K562 (cell line): Measurements from ENCODE around the gene SRP72. TPM values are rescaled to one million over a fixed set of nuclear protein-coding genes. Genes with fewer than 3 reads are reported as not detected.

Experiments used
- CEBPG ChIP-seq, 3 experiments: fragments of 200-800 bp in 1 of 3; sonication (Bioruptor generic) in 1 of 3; sonication (generic) in 1 of 3; formaldehyde crosslinking in 1 of 3; IDR thresholded peaks in 2 of 3; conservative IDR thresholded peaks in 1 of 3; 2 replicates each; pipeline versions ENCODE4 v1.6.1 to v1.8.0; 2016 to 2022; ENCODE audit warnings: missing compliant biosample characterization in 2 of 3, missing genetic modification characterization in 2 of 3, mild to moderate bottlenecking in 1 of 3, missing genetic modification reagents in 1 of 3
- DPF2 ChIP-seq: fragments of 450-650 bp; IDR thresholded peaks from 2 replicates; pipeline ENCODE4 v1.6.1; 2016
- ESRRA ChIP-seq: fragments of 450-650 bp; IDR thresholded peaks from 2 replicates; pipeline ENCODE4 v1.6.1; 2014; ENCODE audit warnings: low read depth, mild to moderate bottlenecking, moderate library complexity, borderline replicate concordance
- MAFF ChIP-seq: IDR thresholded peaks from 2 replicates; pipeline ENCODE4 v1.6.1; 2012; ENCODE audit warnings: low read length, improper control_type of control experiment
- MYC ChIP-seq, 2 experiments: fragments of 250-450 bp in 1 of 2; sonication (Bioruptor Pico) in 1 of 2; IDR thresholded peaks; 2 replicates each; pipeline versions ENCODE4 v1.5.1 to v1.6.1; 2012 to 2021; ENCODE audit warnings: low read depth in 2 of 2, borderline replicate concordance in 1 of 2, improper control_type of control experiment in 1 of 2, low read length in 1 of 2, mild to moderate bottlenecking in 1 of 2, moderate library complexity in 1 of 2
- NCOA6 ChIP-seq: fragments of 450-650 bp; IDR thresholded peaks from 2 replicates; pipeline ENCODE4 v1.6.1; 2017; ENCODE audit warnings: mild to moderate bottlenecking
- NR1H2 ChIP-seq: sonication (generic); formaldehyde crosslinking; IDR thresholded peaks from 2 replicates; pipeline ENCODE4 v1.4.0; 2020; ENCODE audit warnings: mild to moderate bottlenecking, missing genetic modification reagents
- PHB2 ChIP-seq: fragments of 450-650 bp; IDR thresholded peaks from 2 replicates; pipeline ENCODE4 v1.6.1; 2017; ENCODE audit warnings: low read depth
- PHF20 ChIP-seq: fragments of 450-650 bp; IDR thresholded peaks from 2 replicates; pipeline ENCODE4 v1.6.1; 2018; ENCODE audit not compliant: partially characterized antibody
- POLR2A ChIP-seq: fragments of 450-650 bp; conservative IDR thresholded peaks from 2 replicates; pipeline ENCODE4 v1.6.1; 2016
- RAD51 ChIP-seq: fragments of 450-650 bp; IDR thresholded peaks from 2 replicates; pipeline ENCODE4 v1.7.1; 2016; ENCODE audit warnings: low read depth, mild to moderate bottlenecking, borderline replicate concordance
- RBBP5 ChIP-seq: fragments of 200-600 bp; sonication (generic); IDR thresholded peaks from 2 replicates; pipeline ENCODE4 v1.6.1; 2012; ENCODE audit warnings: borderline replicate concordance, mild to moderate bottlenecking, low read length, control low read depth, inconsistent platforms; ENCODE audit not compliant: insufficient read depth, poor library complexity, severe bottlenecking
- TRIM28 ChIP-seq: fragments of 450-650 bp; IDR thresholded peaks from 2 replicates; pipeline ENCODE4 v1.6.1; 2017
- YBX1 ChIP-seq: fragments of 450-650 bp; IDR thresholded peaks from 2 replicates; pipeline ENCODE4 v1.7.1; 2016; ENCODE audit warnings: mild to moderate bottlenecking
- ZBTB33 ChIP-seq: sonication (generic); formaldehyde crosslinking; IDR thresholded peaks from 2 replicates; pipeline ENCODE4 v1.8.1; 2023; ENCODE audit warnings: mild to moderate bottlenecking, missing genetic modification reagents
- ZNF224 ChIP-seq: sonication (generic); formaldehyde crosslinking; IDR thresholded peaks from 2 replicates; pipeline ENCODE4 v1.8.0; 2022; ENCODE audit warnings: mild to moderate bottlenecking, missing genetic modification reagents
- ZNF232 ChIP-seq: sonication (generic); formaldehyde crosslinking; IDR thresholded peaks from 2 replicates; pipeline ENCODE4 v1.8.0; 2022; ENCODE audit warnings: mild to moderate bottlenecking, missing genetic modification reagents
- polyA plus RNA-seq, 8 experiments: library from polyadenylated mRNA; depleted of rRNA in 4 of 8; stranded (reverse) in 5 of 8; unstranded in 3 of 8; fragments of >200 nt; fragmentation: Nextera tagmentation in 2 of 8; fragmentation: Illumina TruSeq in 1 of 8; extraction: Ambion mirVana in 2 of 8; extraction: Trizol in 1 of 8; gene quantifications; 2 replicates each; pipeline versions ENCODE4 v1.2.1 to v1.2.3, GENCODE V29; 2011 to 2014; ENCODE audit warnings: inconsistent platforms in 1 of 8, missing spikeins in 1 of 8
- total RNA-seq, 7 experiments: library from RNA; depleted of rRNA in 6 of 7; stranded (reverse); fragments of >200 nt in 6 of 7; fragmentation: Illumina TruSeq in 2 of 7; extraction: Trizol in 2 of 7; gene quantifications; 2 replicates each; pipeline versions ENCODE4 v1.2.1 to v1.2.3, GENCODE V29; 2011 to 2021; ENCODE audit warnings: low replicate concordance in 1 of 7
- TF ChIP-seq, protein P1 (sequence below): sonication (generic); formaldehyde crosslinking; IDR thresholded peaks from 2 replicates; pipeline ENCODE4 v1.5.0; 2020; ENCODE audit warnings: missing genetic modification reagents
- TF ChIP-seq, protein P2 (sequence below): IDR thresholded peaks from 3 replicates; pipeline ENCODE4 v1.6.1; 2011; ENCODE audit warnings: borderline replicate concordance, mild to moderate bottlenecking; ENCODE audit not compliant: insufficient read length, insufficient read depth
- TF ChIP-seq, protein P3 (sequence below): IDR thresholded peaks from 3 replicates; pipeline ENCODE4 v1.6.1; 2011; ENCODE audit warnings: borderline replicate concordance, mild to moderate bottlenecking, moderate library complexity; ENCODE audit not compliant: insufficient read length; ENCODE audit errors: extremely low read depth

SRP72 gene
- total and polyA plus RNA-seq, 9 of the 15 experiments (the other 6 are each of a cell fraction or from before 2014, with no cell fraction given) = 124 to 341 (median 202) TPM

GRCh38 chr4:56544573-56545131, 77.2 kb downstream of the SRP72 start (continued):
- TF ChIP-seq, protein P1, sequence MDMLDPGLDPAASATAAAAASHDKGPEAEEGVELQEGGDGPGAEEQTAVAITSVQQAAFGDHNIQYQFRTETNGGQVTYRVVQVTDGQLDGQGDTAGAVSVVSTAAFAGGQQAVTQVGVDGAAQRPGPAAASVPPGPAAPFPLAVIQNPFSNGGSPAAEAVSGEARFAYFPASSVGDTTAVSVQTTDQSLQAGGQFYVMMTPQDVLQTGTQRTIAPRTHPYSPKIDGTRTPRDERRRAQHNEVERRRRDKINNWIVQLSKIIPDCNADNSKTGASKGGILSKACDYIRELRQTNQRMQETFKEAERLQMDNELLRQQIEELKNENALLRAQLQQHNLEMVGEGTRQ (CRISPR knock-in tag) = no peak
- TF ChIP-seq NR1H2 (no peak), YBX1 (no peak), RAD51 (no peak), PHF20 (peak; percentile 15), CEBPG (CRISPR knock-in tag; IDR thresholded peaks at IDR 0.05) (peak; percentile 62; the same call in 1 of the 2 replicates), CEBPG (tag; conservative IDR thresholded peaks at IDR 0.05 in 1 of 2, IDR thresholded peaks at IDR 0.05 in 1 of 2) (no peak), ZBTB33 (CRISPR knock-in tag) (peak; percentile 71; the same call in 1 of the 2 replicates), ZNF224 (CRISPR knock-in tag) (no peak), DPF2 (peak; percentile 33; the same call in 1 of the 2 replicates), PHB2 (no peak), ZNF232 (no peak), MYC (IDR thresholded peaks at IDR 0.05; ENCODE audit: low read depth, low read length) (peak; percentile 93), MYC (CRISPR knock-in tag; IDR thresholded peaks at IDR 0.05; ENCODE audit: borderline replicate concordance, low read depth) (no peak), TRIM28 (no peak), MAFF (no peak), POLR2A (no peak), RBBP5 (peak; percentile 63), ESRRA (no peak), NCOA6 (no peak)
- TF ChIP-seq, protein P2, sequence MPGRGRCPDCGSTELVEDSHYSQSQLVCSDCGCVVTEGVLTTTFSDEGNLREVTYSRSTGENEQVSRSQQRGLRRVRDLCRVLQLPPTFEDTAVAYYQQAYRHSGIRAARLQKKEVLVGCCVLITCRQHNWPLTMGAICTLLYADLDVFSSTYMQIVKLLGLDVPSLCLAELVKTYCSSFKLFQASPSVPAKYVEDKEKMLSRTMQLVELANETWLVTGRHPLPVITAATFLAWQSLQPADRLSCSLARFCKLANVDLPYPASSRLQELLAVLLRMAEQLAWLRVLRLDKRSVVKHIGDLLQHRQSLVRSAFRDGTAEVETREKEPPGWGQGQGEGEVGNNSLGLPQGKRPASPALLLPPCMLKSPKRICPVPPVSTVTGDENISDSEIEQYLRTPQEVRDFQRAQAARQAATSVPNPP = no peak
- TF ChIP-seq, protein P3, sequence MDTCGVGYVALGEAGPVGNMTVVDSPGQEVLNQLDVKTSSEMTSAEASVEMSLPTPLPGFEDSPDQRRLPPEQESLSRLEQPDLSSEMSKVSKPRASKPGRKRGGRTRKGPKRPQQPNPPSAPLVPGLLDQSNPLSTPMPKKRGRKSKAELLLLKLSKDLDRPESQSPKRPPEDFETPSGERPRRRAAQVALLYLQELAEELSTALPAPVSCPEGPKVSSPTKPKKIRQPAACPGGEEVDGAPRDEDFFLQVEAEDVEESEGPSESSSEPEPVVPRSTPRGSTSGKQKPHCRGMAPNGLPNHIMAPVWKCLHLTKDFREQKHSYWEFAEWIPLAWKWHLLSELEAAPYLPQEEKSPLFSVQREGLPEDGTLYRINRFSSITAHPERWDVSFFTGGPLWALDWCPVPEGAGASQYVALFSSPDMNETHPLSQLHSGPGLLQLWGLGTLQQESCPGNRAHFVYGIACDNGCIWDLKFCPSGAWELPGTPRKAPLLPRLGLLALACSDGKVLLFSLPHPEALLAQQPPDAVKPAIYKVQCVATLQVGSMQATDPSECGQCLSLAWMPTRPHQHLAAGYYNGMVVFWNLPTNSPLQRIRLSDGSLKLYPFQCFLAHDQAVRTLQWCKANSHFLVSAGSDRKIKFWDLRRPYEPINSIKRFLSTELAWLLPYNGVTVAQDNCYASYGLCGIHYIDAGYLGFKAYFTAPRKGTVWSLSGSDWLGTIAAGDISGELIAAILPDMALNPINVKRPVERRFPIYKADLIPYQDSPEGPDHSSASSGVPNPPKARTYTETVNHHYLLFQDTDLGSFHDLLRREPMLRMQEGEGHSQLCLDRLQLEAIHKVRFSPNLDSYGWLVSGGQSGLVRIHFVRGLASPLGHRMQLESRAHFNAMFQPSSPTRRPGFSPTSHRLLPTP = no peak
